Left lung (tissue), 10 donors: ENCODE measurements around the gene ZNF25. TPM values are rescaled to one million over a fixed set of nuclear protein-coding genes. Genes with fewer than 3 reads are reported as not detected.

Experiments
- ATAC-seq: fragments of 200-7000 bp; cut with Tn5 transposase; one replicate; pipeline ENCODE4 v1.9.1; 2020; ENCODE audit warnings: moderate library complexity
- DNase-seq, 4 donors: peaks; one replicate each; pipeline ENCODE4 v3.0.0-alpha.2; 2013 to 2020
- H3K27ac ChIP-seq, 2 donors: fragments of 200-600 bp; sonication (generic) in 1 of 2; one replicate each; pipeline versions ENCODE4 v1.5.0 to v1.8.0; 2020 to 2021
- H3K27me3 ChIP-seq, 2 donors: fragments of 200-600 bp; sonication (generic) in 1 of 2; one replicate each; pipeline versions ENCODE4 v1.5.0 to v1.8.0; 2020 to 2021
- H3K36me3 ChIP-seq, 2 donors: fragments of 200-600 bp; sonication (generic) in 1 of 2; one replicate each; pipeline versions ENCODE4 v1.5.0 to v1.8.0; 2020 to 2021
- H3K4me1 ChIP-seq, 2 donors: fragments of 200-600 bp; one replicate each; pipeline ENCODE4 v1.8.0; 2021
- H3K4me3 ChIP-seq, 2 donors: fragments of 200-600 bp; sonication (generic) in 1 of 2; one replicate each; pipeline versions ENCODE4 v1.5.0 to v1.8.0; 2020 to 2021; ENCODE audit warnings: mild to moderate bottlenecking in 1 of 2
- H3K9me3 ChIP-seq, 2 donors: fragments of 200-600 bp; sonication (generic) in 1 of 2; one replicate each; pipeline versions ENCODE4 v1.5.0 to v1.8.0; 2020 to 2021
- CTCF ChIP-seq, 2 donors: fragments of 200-600 bp; sonication (generic) in 1 of 2; IDR thresholded peaks; one replicate each; pipeline versions ENCODE4 v1.5.0 to v1.8.0; 2021; ENCODE audit warnings: antibody characterized with exemption in 2 of 2
- intact Hi-C, 2 donors: fragments of 100-400 bp; cut with DNase I; formaldehyde crosslinking; loops; one replicate each; pipeline versions ENCODE4 v1.11.2 to v1.14.2; 2022
- polyA plus RNA-seq, 6 donors: library from polyadenylated mRNA; unstranded; fragments of 120-200 nt; gene quantifications; one replicate each; pipeline ENCODE4 v1.2.1, GENCODE V29; 2013; ENCODE audit not compliant: insufficient read length in 6 of 6
- total RNA-seq, 2 donors: library from RNA; stranded (reverse); fragmentation: NEBNext Ultra II Directional; extraction: Animal tissue kit (Norgen Biotek cat#: 25700); gene quantifications; one replicate each; pipeline ENCODE4 v1.2.1, GENCODE V29; 2021
- donor health status: DM: no; HTN: yes; CAD: no.
- donor health status: DM: no; HTN: no; CAD: no.

The ZNF25 gene
- total and polyA plus RNA-seq, 8 donors, result 8.7 to 19.4 (median 15.7) TPM

GRCh38 chr10:37965006-37965405 is 11.4 kb downstream of the ZNF25 start:
- DNase-seq, result no peak
- no peak for TF ChIP-seq CTCF (IDR thresholded peaks at IDR 0.05)
- H3K36me3 ChIP-seq, result peaks cover 0 to 50% of the 10 kb centered on the region in 2 donors
- H3K27me3 ChIP-seq, result no peaks in the 10 kb centered on the region
- H3K9me3 ChIP-seq, result peaks cover 0 to 32% of the 10 kb centered on the region in 2 donors
- intact Hi-C loops, result no loop called here
- H3K27ac ChIP-seq, result no peak overlapping the region
- no peak overlapping the region for H3K4me3 ChIP-seq
- ATAC-seq, result no peak
- H3K4me1 ChIP-seq, result no peaks in the 10 kb centered on the region

GRCh38 chr10:37960591-37961137 is 15.8 kb downstream of the ZNF25 start:
- no peak overlapping the region for H3K4me3 ChIP-seq
- intact Hi-C loops, result no loop called here
- H3K27me3 ChIP-seq, result no peaks in the 10 kb centered on the region
- peaks cover 0 to 16% of the 10 kb centered on the region in 2 donors for H3K9me3 ChIP-seq
- DNase-seq (no peak), ATAC-seq (no peak)
- no peaks in the 10 kb centered on the region for H3K4me1 ChIP-seq
- no peak for TF ChIP-seq CTCF (IDR thresholded peaks at IDR 0.05)
- peaks cover 0 to 44% of the 10 kb centered on the region in 2 donors for H3K36me3 ChIP-seq
- no peak overlapping the region for H3K27ac ChIP-seq

GRCh38 chr10:37957841-37958240 is 18.6 kb downstream of the ZNF25 start:
- Histone ChIP-seq H3K27me3 (no peaks in the 10 kb centered on the region), H3K9me3 (peaks cover 0 to 9% of the 10 kb centered on the region in 2 donors), H3K36me3 (peaks cover 0 to 59% of the 10 kb centered on the region in 2 donors), H3K4me3 (no peak overlapping the region), H3K27ac (no peak overlapping the region), H3K4me1 (no peaks in the 10 kb centered on the region)
- ATAC-seq (no peak), DNase-seq (no peak)
- TF ChIP-seq CTCF (IDR thresholded peaks at IDR 0.05), result no peak
- intact Hi-C loops, result no loop called here

- Histone ChIP-seq H3K27me3 (no peaks in the 10 kb centered on the region), H3K4me1 (no peaks in the 10 kb centered on the region), H3K4me3 (no peak overlapping the region), H3K9me3 (peaks cover 0 to 17% of the 10 kb centered on the region in 2 donors), H3K36me3 (peaks cover 0 to 75% of the 10 kb centered on the region in 2 donors), H3K27ac (no peak overlapping the region)
- DNase-seq (no peak), ATAC-seq (no peak)
- TF ChIP-seq CTCF (IDR thresholded peaks at IDR 0.05), result no peak
- intact Hi-C loops, result no loop called here
Measured at GRCh38 chr10:37952926-37953325, 23.5 kb downstream of the ZNF25 start.

GRCh38 chr10:37952043-37952755 is 24.2 kb downstream of the ZNF25 start:
- Histone ChIP-seq H3K27me3 (no peaks in the 10 kb centered on the region), H3K9me3 (peaks cover 0 to 17% of the 10 kb centered on the region in 2 donors), H3K4me1 (no peaks in the 10 kb centered on the region), H3K36me3 (peaks cover 0 to 68% of the 10 kb centered on the region in 2 donors), H3K27ac (no peak overlapping the region), H3K4me3 (no peak overlapping the region)
- intact Hi-C loops, result no loop called here
- no peak for DNase-seq
- TF ChIP-seq CTCF (IDR thresholded peaks at IDR 0.05), result no peak
- no peak for ATAC-seq
